HG03432 (cell line): Measurements from ENCODE around the gene MAST2.

ENCODE experiments used
- ATAC-seq: cut with Tn5 transposase; IDR thresholded peaks from one replicate; pipeline ENCODE4 v1.9.1; 2021; ENCODE audit warnings: mild to moderate bottlenecking, moderate library complexity; ENCODE audit not compliant: unreplicated experiment

MAST2 gene

GRCh38 chr1:45974541-45975269 lies 171.3 kb downstream of the MAST2 start:
- ATAC-seq, result no peak

- ATAC-seq, result no peak
Measured at GRCh38 chr1:45976623-45977022, 173.2 kb downstream of the MAST2 start.

- ATAC-seq, result no peak
Measured at GRCh38 chr1:45979074-45979777, 175.8 kb downstream of the MAST2 start.

GRCh38 chr1:45979778-45980176 lies 176.4 kb downstream of the MAST2 start:
- ATAC-seq, result no peak

- ATAC-seq, result no peak
Measured at GRCh38 chr1:45982359-45982758, 178.9 kb downstream of the MAST2 start.

- ATAC-seq, result no peak
Measured at GRCh38 chr1:45983967-45984366, 180.6 kb downstream of the MAST2 start.

- ATAC-seq, result no peak
Measured at GRCh38 chr1:45987204-45987603, 183.8 kb downstream of the MAST2 start.

GRCh38 chr1:45989249-45989648 lies 185.8 kb downstream of the MAST2 start:
- ATAC-seq, result no peak

GRCh38 chr1:45994423-45994822 lies 191.0 kb downstream of the MAST2 start:
- no peak for ATAC-seq

- ATAC-seq, result no peak
Measured at GRCh38 chr1:45995298-45995697, 191.9 kb downstream of the MAST2 start.

- ATAC-seq, result no peak
Measured at GRCh38 chr1:45998020-45998617, 194.7 kb downstream of the MAST2 start.

GRCh38 chr1:45999507-45999906 lies 196.1 kb downstream of the MAST2 start:
- ATAC-seq, result no peak

GRCh38 chr1:46001081-46001785 lies 197.8 kb downstream of the MAST2 start:
- ATAC-seq, result no peak

GRCh38 chr1:46002551-46003150 lies 199.2 kb downstream of the MAST2 start:
- no peak for ATAC-seq

GRCh38 chr1:46003315-46003714 lies 199.9 kb downstream of the MAST2 start:
- ATAC-seq, result no peak

GRCh38 chr1:46004492-46004891 lies 201.1 kb downstream of the MAST2 start:
- no peak for ATAC-seq

GRCh38 chr1:46005594-46005993 lies 202.2 kb downstream of the MAST2 start:
- ATAC-seq, result no peak

GRCh38 chr1:46008585-46008984 lies 205.2 kb downstream of the MAST2 start:
- ATAC-seq, result no peak

- no peak for ATAC-seq
Measured at GRCh38 chr1:46010611-46011010, 207.2 kb downstream of the MAST2 start.

GRCh38 chr1:46011121-46011695 lies 207.8 kb downstream of the MAST2 start:
- ATAC-seq, result no peak

- ATAC-seq, result no peak
Measured at GRCh38 chr1:46012236-46012635, 208.8 kb downstream of the MAST2 start.
